Measurements from ENCODE around the gene KRTAP24-1.

GRCh38 chr21:30249936-30250335 lies 32.8 kb downstream of the KRTAP24-1 start:
- TF ChIP-seq CTCF (IDR thresholded peaks at IDR 0.05), result no peak
- TF ChIP-seq POLR2A (IDR thresholded peaks at IDR 0.05), result no peak

Measured in testis (tissue), 2 donors.